OCI-LY3 (cell line): ENCODE data around the gene OR6T1.

Experiments used
- H2AFZ ChIP-seq: fragments of 200-600, 300-600 bp; shearing (Covaris generic); 2 replicates; pipeline ENCODE4 v1.6.0; 2014; ENCODE audit warnings: antibody characterized with exemption, low read depth, low read length
- H3K27ac ChIP-seq: fragments of 200-600, 300-600 bp; sonication (generic); 2 replicates; pipeline ENCODE4 v1.5.1; 2014; ENCODE audit warnings: mild to moderate bottlenecking, low read length, moderate library complexity, mixed read lengths
- H3K27me3 ChIP-seq: fragments of 200-600, 300-600 bp; sonication (generic); 2 replicates; pipeline ENCODE4 v1.6.1; 2014; ENCODE audit warnings: low read depth, low read length, mixed read lengths
- H3K36me3 ChIP-seq: fragments of 200-600, 300-600 bp; sonication (generic); replicated peaks from 2 replicates; pipeline ENCODE3; 2014; ENCODE audit warnings: low read depth, low read length, mixed read lengths
- H3K4me1 ChIP-seq: fragments of 300-600, 200-600 bp; sonication (generic); 2 replicates; pipeline ENCODE4 v1.6.1; 2014; ENCODE audit warnings: low read length, mixed read lengths
- H3K4me2 ChIP-seq: fragments of 200-600, 300-600 bp; sonication (generic); 2 replicates; pipeline ENCODE4 v1.6.1; 2014; ENCODE audit warnings: low read length, mixed read lengths
- H3K4me3 ChIP-seq: fragments of 300-600, 200-600 bp; sonication (generic); 2 replicates; pipeline ENCODE4 v1.5.1; 2014; ENCODE audit warnings: antibody characterized with exemption, mild to moderate bottlenecking, low read length, moderate library complexity
- H3K79me2 ChIP-seq: fragments of 300-600, 200-600 bp; shearing (Covaris generic); 2 replicates; pipeline ENCODE4 v1.6.1; 2014; ENCODE audit warnings: mild to moderate bottlenecking, low read length, mixed read lengths
- H3K9ac ChIP-seq: fragments of 300-600, 200-600 bp; shearing (Covaris generic); 2 replicates; pipeline ENCODE4 v1.6.0; 2014; ENCODE audit warnings: mild to moderate bottlenecking, low read length, moderate library complexity
- H3K9me3 ChIP-seq: fragments of 200-600, 300-600 bp; shearing (Covaris generic); 2 replicates; pipeline ENCODE4 v1.6.1; 2014; ENCODE audit warnings: low read length, mixed read lengths; ENCODE audit not compliant: insufficient read depth
- H4K20me1 ChIP-seq: fragments of 200-600, 300-600 bp; sonication (generic); 2 replicates; pipeline ENCODE4 v1.6.1; 2016; ENCODE audit warnings: low read length, mixed read lengths; ENCODE audit not compliant: insufficient read depth
- EZH2phosphoT487 ChIP-seq: fragments of 200-600 bp; shearing (Covaris generic); IDR thresholded peaks from 2 replicates; pipeline ENCODE4 v1.6.1; 2018; ENCODE audit warnings: antibody characterized with exemption, mixed run types, low read depth
- TF ChIP-seq, protein P1 (sequence below): fragments of 200-600, 300-600 bp; sonication (generic); IDR thresholded peaks from 2 replicates; pipeline ENCODE4 v1.5.1; 2014; ENCODE audit warnings: antibody characterized with exemption, low read length, low read depth

The OR6T1 gene

DNA sequence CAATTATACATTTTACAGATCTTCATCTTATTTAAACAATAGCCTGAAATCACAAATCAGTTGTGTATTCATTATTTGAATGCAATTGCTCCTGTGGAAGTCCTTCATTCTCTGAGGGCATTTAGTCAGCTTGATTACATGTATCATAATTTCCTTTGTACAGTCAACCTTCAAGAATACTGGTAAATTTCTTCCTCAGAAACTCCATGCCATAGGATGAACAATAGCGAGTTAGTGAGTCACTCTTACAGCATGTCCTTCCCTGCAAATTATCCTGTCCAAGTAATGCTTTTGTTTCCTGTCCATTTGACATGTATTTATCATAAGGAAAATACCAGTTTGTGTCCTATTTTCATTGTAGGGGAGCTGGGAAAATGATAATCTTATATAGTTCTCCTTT is 30.2 kb upstream of the OR6T1 start:
- no peaks in the 10 kb centered on the region for H3K36me3 ChIP-seq
- no peaks in the 10 kb centered on the region for H3K4me1 ChIP-seq
- H2AFZ ChIP-seq = no peak overlapping the region
- H4K20me1 ChIP-seq = no peaks in the 10 kb centered on the region
- H3K79me2 ChIP-seq = no peaks in the 10 kb centered on the region
- no peak overlapping the region for H3K4me2 ChIP-seq
- no peaks in the 10 kb centered on the region for H3K27me3 ChIP-seq
- H3K27ac ChIP-seq = no peak overlapping the region
- H3K9me3 ChIP-seq = no peaks in the 10 kb centered on the region
- TF ChIP-seq EZH2phosphoT487 = no peak
- TF ChIP-seq, protein P1, sequence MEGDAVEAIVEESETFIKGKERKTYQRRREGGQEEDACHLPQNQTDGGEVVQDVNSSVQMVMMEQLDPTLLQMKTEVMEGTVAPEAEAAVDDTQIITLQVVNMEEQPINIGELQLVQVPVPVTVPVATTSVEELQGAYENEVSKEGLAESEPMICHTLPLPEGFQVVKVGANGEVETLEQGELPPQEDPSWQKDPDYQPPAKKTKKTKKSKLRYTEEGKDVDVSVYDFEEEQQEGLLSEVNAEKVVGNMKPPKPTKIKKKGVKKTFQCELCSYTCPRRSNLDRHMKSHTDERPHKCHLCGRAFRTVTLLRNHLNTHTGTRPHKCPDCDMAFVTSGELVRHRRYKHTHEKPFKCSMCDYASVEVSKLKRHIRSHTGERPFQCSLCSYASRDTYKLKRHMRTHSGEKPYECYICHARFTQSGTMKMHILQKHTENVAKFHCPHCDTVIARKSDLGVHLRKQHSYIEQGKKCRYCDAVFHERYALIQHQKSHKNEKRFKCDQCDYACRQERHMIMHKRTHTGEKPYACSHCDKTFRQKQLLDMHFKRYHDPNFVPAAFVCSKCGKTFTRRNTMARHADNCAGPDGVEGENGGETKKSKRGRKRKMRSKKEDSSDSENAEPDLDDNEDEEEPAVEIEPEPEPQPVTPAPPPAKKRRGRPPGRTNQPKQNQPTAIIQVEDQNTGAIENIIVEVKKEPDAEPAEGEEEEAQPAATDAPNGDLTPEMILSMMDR = no peak
- H3K9ac ChIP-seq = no peak overlapping the region
- H3K4me3 ChIP-seq = no peak overlapping the region

DNA sequence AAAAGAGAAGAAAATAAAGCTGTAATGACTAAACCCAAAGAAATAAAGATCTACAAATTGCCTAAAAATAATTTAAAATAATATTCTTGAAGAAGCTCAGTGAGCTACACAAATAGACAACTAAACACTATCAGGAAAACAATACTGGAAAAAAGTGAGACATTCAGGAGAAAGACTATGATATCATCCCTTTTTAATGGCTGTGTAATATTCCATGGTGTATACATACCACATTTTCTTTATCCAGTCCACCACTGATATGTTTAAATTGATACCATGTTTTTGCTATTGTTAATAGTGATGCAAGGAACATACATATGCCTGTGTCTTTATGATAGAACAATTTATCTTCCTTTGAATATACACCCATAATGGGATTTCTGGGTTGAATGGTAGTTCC is 13.1 kb upstream of the OR6T1 start:
- Histone ChIP-seq H2AFZ (no peak overlapping the region), H3K4me3 (no peak overlapping the region), H3K79me2 (no peaks in the 10 kb centered on the region), H3K27ac (no peak overlapping the region), H3K4me2 (no peak overlapping the region), H3K27me3 (no peaks in the 10 kb centered on the region), H3K4me1 (no peaks in the 10 kb centered on the region), H3K9ac (no peak overlapping the region), H3K9me3 (no peaks in the 10 kb centered on the region), H3K36me3 (no peaks in the 10 kb centered on the region), H4K20me1 (no peaks in the 10 kb centered on the region)
- no peak for TF ChIP-seq EZH2phosphoT487
- TF ChIP-seq, protein P1 = no peak

DNA sequence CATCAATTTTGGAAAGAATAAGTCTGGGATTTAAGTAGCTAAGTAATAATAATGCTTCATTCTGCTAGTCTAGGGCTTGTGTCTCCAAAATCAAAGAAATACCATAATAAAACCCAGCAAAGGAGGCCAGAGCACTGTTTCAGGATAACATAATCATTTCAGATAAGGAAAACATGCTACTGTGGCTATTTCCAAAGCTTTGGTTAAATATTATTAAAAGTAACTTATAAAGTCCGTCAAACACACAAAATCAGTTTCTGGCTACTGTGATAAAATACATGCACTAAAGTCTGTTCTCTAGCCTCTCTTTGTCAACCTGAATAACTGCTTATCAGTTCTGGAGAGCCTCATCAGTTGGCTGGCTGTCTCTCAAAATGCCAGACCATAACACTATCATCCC is 1.5 kb upstream of the OR6T1 start:
- Histone ChIP-seq H3K4me3 (no peak overlapping the region), H4K20me1 (no peaks in the 10 kb centered on the region), H3K4me1 (no peaks in the 10 kb centered on the region), H3K27ac (no peak overlapping the region), H2AFZ (no peak overlapping the region), H3K4me2 (no peak overlapping the region), H3K36me3 (no peaks in the 10 kb centered on the region), H3K79me2 (no peaks in the 10 kb centered on the region), H3K27me3 (no peaks in the 10 kb centered on the region), H3K9me3 (no peaks in the 10 kb centered on the region), H3K9ac (no peak overlapping the region)
- TF ChIP-seq, protein P1 = no peak
- no peak for TF ChIP-seq EZH2phosphoT487

DNA sequence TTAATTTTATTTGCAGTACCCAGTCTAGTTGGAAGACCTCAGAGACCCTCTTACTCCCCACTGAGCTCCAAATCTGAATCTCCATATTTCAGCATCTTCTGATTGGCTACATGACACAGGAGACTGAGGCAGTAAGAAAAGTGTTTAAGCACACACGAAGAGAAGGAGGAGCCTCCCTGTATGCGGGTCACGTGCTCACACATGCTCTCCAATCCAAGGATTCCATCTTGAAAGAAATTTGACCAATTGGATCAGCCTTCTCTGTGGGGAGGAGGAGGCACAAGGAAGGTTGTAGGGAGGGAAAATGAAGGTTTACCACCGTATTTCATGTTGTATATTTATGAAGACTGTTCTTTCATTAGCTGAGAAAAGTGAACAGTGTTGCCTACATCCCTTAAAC is 1.2 kb downstream of the OR6T1 start:
- H3K36me3 ChIP-seq = no peaks in the 10 kb centered on the region
- H3K4me3 ChIP-seq = no peak overlapping the region
- H3K4me2 ChIP-seq = no peak overlapping the region
- no peak overlapping the region for H2AFZ ChIP-seq
- H3K27ac ChIP-seq = no peak overlapping the region
- H3K9ac ChIP-seq = no peak overlapping the region
- H3K4me1 ChIP-seq = no peaks in the 10 kb centered on the region
- H4K20me1 ChIP-seq = no peaks in the 10 kb centered on the region
- H3K79me2 ChIP-seq = no peaks in the 10 kb centered on the region
- H3K27me3 ChIP-seq = no peaks in the 10 kb centered on the region
- no peak for TF ChIP-seq EZH2phosphoT487
- TF ChIP-seq, protein P1 = no peak
- no peaks in the 10 kb centered on the region for H3K9me3 ChIP-seq
